ENCODE measurements around the gene RGMA. TPM values are rescaled to one million over a fixed set of nuclear protein-coding genes. Genes with fewer than 3 reads are reported as not detected.

The RGMA gene
- polyA plus RNA-seq, 1 experiment: 0.17 TPM

DNA sequence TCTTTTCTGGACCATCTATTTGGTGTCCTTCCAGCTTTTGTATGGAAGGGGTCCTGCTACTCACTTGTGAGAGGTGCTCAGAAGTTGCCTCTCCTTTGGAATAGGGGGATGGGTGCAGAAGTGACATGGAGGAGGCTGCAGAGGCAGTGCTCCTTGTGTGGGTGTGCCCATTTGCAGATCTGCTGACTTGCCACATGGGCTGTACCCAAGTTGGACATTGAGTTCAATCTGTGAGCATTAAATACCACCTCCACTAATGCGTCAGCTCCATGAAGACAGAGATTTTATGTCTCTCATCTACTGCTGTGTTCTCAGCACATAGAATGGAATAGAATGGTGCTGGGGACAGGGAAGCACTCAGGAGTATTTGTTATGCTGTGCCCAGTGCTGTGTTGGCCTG lies 76.2 kb downstream of the RGMA start:
- TF ChIP-seq, protein P1, sequence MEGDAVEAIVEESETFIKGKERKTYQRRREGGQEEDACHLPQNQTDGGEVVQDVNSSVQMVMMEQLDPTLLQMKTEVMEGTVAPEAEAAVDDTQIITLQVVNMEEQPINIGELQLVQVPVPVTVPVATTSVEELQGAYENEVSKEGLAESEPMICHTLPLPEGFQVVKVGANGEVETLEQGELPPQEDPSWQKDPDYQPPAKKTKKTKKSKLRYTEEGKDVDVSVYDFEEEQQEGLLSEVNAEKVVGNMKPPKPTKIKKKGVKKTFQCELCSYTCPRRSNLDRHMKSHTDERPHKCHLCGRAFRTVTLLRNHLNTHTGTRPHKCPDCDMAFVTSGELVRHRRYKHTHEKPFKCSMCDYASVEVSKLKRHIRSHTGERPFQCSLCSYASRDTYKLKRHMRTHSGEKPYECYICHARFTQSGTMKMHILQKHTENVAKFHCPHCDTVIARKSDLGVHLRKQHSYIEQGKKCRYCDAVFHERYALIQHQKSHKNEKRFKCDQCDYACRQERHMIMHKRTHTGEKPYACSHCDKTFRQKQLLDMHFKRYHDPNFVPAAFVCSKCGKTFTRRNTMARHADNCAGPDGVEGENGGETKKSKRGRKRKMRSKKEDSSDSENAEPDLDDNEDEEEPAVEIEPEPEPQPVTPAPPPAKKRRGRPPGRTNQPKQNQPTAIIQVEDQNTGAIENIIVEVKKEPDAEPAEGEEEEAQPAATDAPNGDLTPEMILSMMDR (IDR thresholded peaks at IDR 0.05; ENCODE audit: low read depth, low read length): no peak
- Histone ChIP-seq H3K27me3 (ENCODE audit: control insufficient read depth, insufficient read depth, low read length) (no peaks in the 10 kb centered on the region), H3K4me3 (ENCODE audit: low read depth, low read length) (no peak overlapping the region), H3K9me3 (ENCODE audit: control insufficient read depth, insufficient read depth, low read length) (no peaks in the 10 kb centered on the region), H3K27ac (ENCODE audit: low read depth, low read length) (no peak overlapping the region)
- no peak for DNase-seq (ENCODE audit: low read depth, low spot score)
- ChIA-PET POLR2A (no interaction called here), CTCF (interaction anchor here (1.8 kb wide), 1 partner anchor 17 kb away, joined by 7 read pairs; no protein-coding TSS in a partner anchor)

DNA sequence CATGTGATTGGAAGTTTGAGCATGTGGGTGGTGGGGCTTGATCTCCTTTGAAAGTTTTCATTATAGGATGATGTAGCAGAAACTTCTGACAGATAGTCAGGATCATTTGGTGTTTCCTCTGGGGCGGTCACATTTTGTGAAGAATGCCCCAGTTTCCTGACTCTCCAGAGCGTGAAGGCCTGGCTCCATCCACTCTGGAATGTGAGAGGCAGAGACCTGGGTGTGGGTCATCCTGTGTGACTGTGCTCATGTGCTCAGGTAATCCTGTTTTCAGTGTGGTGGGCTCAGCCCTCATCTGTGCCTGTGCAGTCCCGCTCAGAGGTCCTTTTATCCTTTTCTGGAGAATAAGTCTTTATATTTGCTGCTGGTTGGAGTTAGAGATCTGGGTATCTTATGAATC lies 81.0 kb downstream of the RGMA start:
- TF ChIP-seq, protein P1 (IDR thresholded peaks at IDR 0.05; ENCODE audit: low read depth, low read length): no peak
- no peak overlapping the region for H3K27ac ChIP-seq (ENCODE audit: low read depth, low read length)
- CTCF ChIA-PET: no interaction called here
- H3K27me3 ChIP-seq (ENCODE audit: control insufficient read depth, insufficient read depth, low read length): no peaks in the 10 kb centered on the region
- no peak for DNase-seq (ENCODE audit: low read depth, low spot score)
- POLR2A ChIA-PET: no interaction called here
- H3K9me3 ChIP-seq (ENCODE audit: control insufficient read depth, insufficient read depth, low read length): no peaks in the 10 kb centered on the region
- no peak overlapping the region for H3K4me3 ChIP-seq (ENCODE audit: low read depth, low read length)

DNA sequence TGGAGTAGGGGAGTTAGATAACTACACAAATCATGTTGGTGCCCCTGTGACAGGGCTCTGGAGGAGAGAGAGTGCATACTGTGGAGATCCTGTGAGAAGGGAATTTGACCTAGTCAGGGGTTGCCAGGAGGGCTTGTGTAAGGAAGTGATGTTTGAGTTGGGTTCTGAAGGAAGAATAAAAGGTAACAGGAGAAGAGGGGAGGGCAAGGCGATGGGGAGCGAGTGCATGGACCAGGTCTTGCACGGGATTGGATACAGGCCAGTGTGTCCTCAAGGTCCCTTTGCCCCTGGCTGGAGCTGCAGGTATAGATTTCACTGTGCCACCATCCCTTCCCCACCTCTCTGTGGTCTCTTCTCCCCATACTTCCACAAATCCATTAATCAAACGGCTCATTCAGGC lies 83.9 kb downstream of the RGMA start:
- no peak overlapping the region for H3K27ac ChIP-seq (ENCODE audit: low read depth, low read length)
- H3K27me3 ChIP-seq (ENCODE audit: control insufficient read depth, insufficient read depth, low read length): no peaks in the 10 kb centered on the region
- H3K4me3 ChIP-seq (ENCODE audit: low read depth, low read length): no peak overlapping the region
- POLR2A ChIA-PET: no interaction called here
- TF ChIP-seq, protein P1 (IDR thresholded peaks at IDR 0.05; ENCODE audit: low read depth, low read length): no peak
- H3K9me3 ChIP-seq (ENCODE audit: control insufficient read depth, insufficient read depth, low read length): no peaks in the 10 kb centered on the region
- DNase-seq (ENCODE audit: low read depth, low spot score): no peak
- CTCF ChIA-PET: interaction anchor here (1.7 kb wide), 1 partner anchor 13 kb away, joined by 6 read pairs; no protein-coding TSS in a partner anchor

DNA sequence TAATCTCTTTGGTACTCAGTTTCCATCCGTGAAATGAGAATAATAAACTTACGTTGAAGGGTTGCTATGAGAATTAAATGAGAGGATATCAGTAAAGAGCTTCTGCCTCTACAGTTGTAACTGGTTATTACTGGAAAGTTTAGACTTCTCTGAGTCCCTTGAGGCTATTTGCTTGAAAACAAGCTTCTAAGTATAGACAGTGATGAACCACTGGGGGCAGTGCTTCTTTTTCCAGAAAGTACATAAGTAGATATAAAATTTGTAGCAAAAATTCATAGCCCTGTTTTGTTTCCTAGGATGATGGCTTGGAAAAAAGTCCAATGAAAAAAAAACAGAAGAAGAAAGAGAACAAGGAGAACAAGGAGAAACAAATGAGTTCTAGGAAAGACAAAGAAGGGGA lies 87.1 kb downstream of the RGMA start:
- Histone ChIP-seq H3K27me3 (ENCODE audit: control insufficient read depth, insufficient read depth, low read length) (no peaks in the 10 kb centered on the region), H3K27ac (ENCODE audit: low read depth, low read length) (no peak overlapping the region), H3K9me3 (ENCODE audit: control insufficient read depth, insufficient read depth, low read length) (no peaks in the 10 kb centered on the region), H3K4me3 (ENCODE audit: low read depth, low read length) (no peak overlapping the region)
- POLR2A ChIA-PET: no interaction called here
- DNase-seq (ENCODE audit: low read depth, low spot score): no peak
- TF ChIP-seq, protein P1 (IDR thresholded peaks at IDR 0.05; ENCODE audit: low read depth, low read length): 0 out of 2 replicates have a peak, but pooled peaks have one; percentile 11
- CTCF ChIA-PET: interaction anchor here (0.7 to 1.1 kb wide), 3 partner anchors 204 to 207 kb away, joined by 3 to 4 read pairs (median 3); no protein-coding TSS in a partner anchor

DNA sequence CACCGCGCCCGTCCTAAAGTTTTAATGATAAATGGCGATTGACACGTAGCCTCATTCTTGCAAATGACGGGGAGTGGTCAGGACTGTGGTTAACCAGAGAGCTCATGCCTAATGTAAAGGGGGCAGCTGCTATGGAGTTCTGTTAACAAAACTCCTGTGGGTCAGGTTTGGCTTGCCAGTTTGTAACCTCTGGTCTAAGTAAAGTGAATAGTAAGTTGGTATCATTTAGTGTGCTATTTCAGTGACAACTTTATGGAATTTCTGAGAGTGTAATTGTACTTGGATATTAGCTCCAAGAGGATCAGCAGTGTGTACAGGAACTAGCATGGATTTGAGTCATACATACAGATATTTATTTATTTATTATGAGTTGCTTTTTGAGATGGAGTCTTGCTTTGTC lies 87.9 kb downstream of the RGMA start:
- H3K27ac ChIP-seq (ENCODE audit: low read depth, low read length): no peak overlapping the region
- H3K27me3 ChIP-seq (ENCODE audit: control insufficient read depth, insufficient read depth, low read length): no peaks in the 10 kb centered on the region
- H3K4me3 ChIP-seq (ENCODE audit: low read depth, low read length): no peak overlapping the region
- CTCF ChIA-PET: interaction anchor here (1.1 kb wide), 1 partner anchor 204 kb away, joined by 4 read pairs; no protein-coding TSS in a partner anchor
- POLR2A ChIA-PET: no interaction called here
- no peak for DNase-seq (ENCODE audit: low read depth, low spot score)
- TF ChIP-seq, protein P1 (IDR thresholded peaks at IDR 0.05; ENCODE audit: low read depth, low read length): no peak
- H3K9me3 ChIP-seq (ENCODE audit: control insufficient read depth, insufficient read depth, low read length): no peaks in the 10 kb centered on the region

All from AG04450 (cell line).